GM12872 (cell line): ENCODE data around the gene GALNT11.

Source experiments
- CTCF ChIP-seq: IDR thresholded peaks from 3 replicates; pipeline ENCODE4 v1.5.1; 2011; ENCODE audit warnings: low read depth, mild to moderate bottlenecking, low read length, moderate library complexity; ENCODE audit not compliant: insufficient read depth

GALNT11 gene

GRCh38 chr7:152145853-152146466, 120.5 kb downstream of the GALNT11 start:
- peak; percentile 58 for TF ChIP-seq CTCF

GRCh38 chr7:152148706-152149105, 123.2 kb downstream of the GALNT11 start:
- no peak for TF ChIP-seq CTCF

GRCh38 chr7:152149363-152149762, 123.9 kb downstream of the GALNT11 start:
- no peak for TF ChIP-seq CTCF

GRCh38 chr7:152152267-152152666, 126.8 kb downstream of the GALNT11 start:
- TF ChIP-seq CTCF, result no peak

GRCh38 chr7:152158801-152159587, 133.5 kb downstream of the GALNT11 start:
- no peak for TF ChIP-seq CTCF

- TF ChIP-seq CTCF, result no peak
These were observed 135.7 kb downstream of the GALNT11 start for GRCh38 chr7:152161171-152161570.

GRCh38 chr7:152162287-152162686, 136.8 kb downstream of the GALNT11 start:
- TF ChIP-seq CTCF, result no peak
